HUES64 (cell line): ENCODE measurements around the gene GNB4.

Experiments used
- H3K27ac ChIP-seq: 2 replicates; pipeline ENCODE4 v1.7.0; 2013; ENCODE audit warnings: low read depth, low read length, inconsistent platforms
- H3K27me3 ChIP-seq: 2 replicates; pipeline ENCODE4 v1.6.1; 2013; ENCODE audit warnings: mild to moderate bottlenecking, low read length; ENCODE audit not compliant: insufficient read depth
- H3K36me3 ChIP-seq: 2 replicates; pipeline ENCODE4 v1.6.1; 2013; ENCODE audit warnings: mild to moderate bottlenecking, low read length; ENCODE audit not compliant: insufficient read depth
- H3K4me1 ChIP-seq: 2 replicates; pipeline ENCODE4 v1.6.1; 2013; ENCODE audit warnings: mild to moderate bottlenecking, low read length, moderate library complexity; ENCODE audit not compliant: insufficient read depth
- H3K4me3 ChIP-seq: 2 replicates; pipeline ENCODE4 v1.5.1; 2013; ENCODE audit warnings: mild to moderate bottlenecking, low read length, moderate library complexity
- H3K9ac ChIP-seq: 2 replicates; pipeline ENCODE4 v1.6.1; 2013; ENCODE audit warnings: mild to moderate bottlenecking, low read depth, low read length
- H3K9me3 ChIP-seq: 2 replicates; pipeline ENCODE4 v1.6.1; 2013; ENCODE audit warnings: low read depth, low read length; ENCODE audit not compliant: insufficient read depth
- WGBS: fragments of 150-250, 120-280 bp; methylation state at CpG from one replicate; pipeline ENCODE4 v1.1.7; 2013; ENCODE audit warnings: missing lambda C conversion rate; 5-methylcytosine and 5-hydroxymethylcytosine counted together

GNB4 gene

GRCh38 chr3:179410999-179411398 is 40.3 kb downstream of the GNB4 start:
- no peaks in the 10 kb centered on the region; the same call in 1 of the 2 replicates for H3K4me1 ChIP-seq
- H3K9ac ChIP-seq: no peak overlapping the region
- no peaks in the 10 kb centered on the region for H3K27me3 ChIP-seq
- no peaks in the 10 kb centered on the region for H3K9me3 ChIP-seq
- H3K27ac ChIP-seq: no peak overlapping the region
- H3K36me3 ChIP-seq: peaks cover 10% of the 10 kb centered on the region; the same call in 1 of the 2 replicates
- no peak overlapping the region for H3K4me3 ChIP-seq

- Histone ChIP-seq H3K27ac (no peak overlapping the region), H3K4me3 (no peak overlapping the region), H3K36me3 (peaks cover 11% of the 10 kb centered on the region; the same call in 1 of the 2 replicates), H3K4me1 (peaks cover 2% of the 10 kb centered on the region), H3K27me3 (no peaks in the 10 kb centered on the region), H3K9ac (no peak overlapping the region), H3K9me3 (no peaks in the 10 kb centered on the region)
- WGBS: 85% methylated on average over 2 of the region's 2 CpGs
Observed at GRCh38 chr3:179410331-179410730, 40.9 kb downstream of the GNB4 start.

GRCh38 chr3:179404307-179404706 is 47.0 kb downstream of the GNB4 start:
- H3K36me3 ChIP-seq: peaks cover 35% of the 10 kb centered on the region
- H3K9me3 ChIP-seq: no peaks in the 10 kb centered on the region
- 100% methylated on average over 1 of the region's 2 CpGs for WGBS
- no peak overlapping the region for H3K9ac ChIP-seq
- H3K27ac ChIP-seq: no peak overlapping the region
- no peaks in the 10 kb centered on the region for H3K27me3 ChIP-seq
- H3K4me1 ChIP-seq: peaks cover 34% of the 10 kb centered on the region
- no peak overlapping the region for H3K4me3 ChIP-seq

DNA sequence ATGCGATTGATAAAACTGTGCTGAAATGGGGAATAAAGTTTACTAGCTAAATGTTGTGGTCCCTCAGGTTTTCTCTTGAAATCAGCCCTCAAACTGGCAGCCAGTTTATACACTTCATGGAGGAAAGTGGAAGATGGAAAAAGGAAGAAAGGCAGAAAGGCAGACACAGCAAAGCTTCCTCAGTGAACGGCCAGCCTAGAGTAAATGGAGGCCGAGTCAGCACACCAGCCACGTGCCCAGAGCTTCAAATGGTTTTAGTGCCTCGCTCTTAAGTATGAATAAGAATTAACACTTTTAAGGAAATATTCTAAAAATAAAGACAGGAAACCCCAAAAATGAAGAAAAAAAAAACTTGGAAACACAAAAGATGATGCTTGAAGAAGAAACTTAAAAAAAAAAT is 48.3 kb downstream of the GNB4 start:
- peaks cover 34% of the 10 kb centered on the region for H3K4me1 ChIP-seq
- 77% methylated on average over 4 of the region's 5 CpGs for WGBS
- H3K27ac ChIP-seq: peak overlapping the region; percentile 24; the same call in 1 of the 2 replicates
- no peaks in the 10 kb centered on the region for H3K9me3 ChIP-seq
- H3K4me3 ChIP-seq: no peak overlapping the region
- no peaks in the 10 kb centered on the region for H3K27me3 ChIP-seq
- peaks cover 36% of the 10 kb centered on the region for H3K36me3 ChIP-seq
- no peak overlapping the region for H3K9ac ChIP-seq

DNA sequence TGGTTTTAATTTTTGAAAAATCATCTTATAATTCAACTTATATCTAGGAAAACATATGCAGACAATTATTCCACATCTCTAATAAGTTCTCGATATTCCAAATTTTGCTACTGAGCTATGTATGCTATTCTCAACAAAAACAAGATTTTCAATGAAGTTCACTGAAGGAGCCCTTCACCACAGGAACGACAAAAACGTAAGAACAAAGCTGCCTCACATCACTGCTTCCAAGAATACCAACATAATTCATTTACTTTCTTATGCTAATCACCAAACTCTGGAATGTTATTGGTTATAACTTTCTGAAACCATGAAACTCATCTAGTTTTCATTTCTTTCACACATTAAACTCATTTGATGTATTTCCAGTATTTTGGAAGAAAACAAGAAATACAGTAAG is 49.7 kb downstream of the GNB4 start:
- Histone ChIP-seq H3K9me3 (no peaks in the 10 kb centered on the region), H3K27me3 (no peaks in the 10 kb centered on the region), H3K4me3 (no peak overlapping the region), H3K36me3 (peaks cover 45% of the 10 kb centered on the region), H3K4me1 (peaks cover 34% of the 10 kb centered on the region), H3K9ac (no peak overlapping the region), H3K27ac (peak overlapping the region; percentile 24; the same call in 1 of the 2 replicates)
- WGBS: 73% methylated on average over 3 of the region's 3 CpGs

GRCh38 chr3:179398574-179399231 is 52.6 kb downstream of the GNB4 start:
- Histone ChIP-seq H3K4me1 (peaks cover 17% of the 10 kb centered on the region), H3K27me3 (no peaks in the 10 kb centered on the region), H3K27ac (no peak overlapping the region), H3K4me3 (no peak overlapping the region), H3K9ac (no peak overlapping the region), H3K36me3 (peaks cover 53% of the 10 kb centered on the region), H3K9me3 (no peaks in the 10 kb centered on the region)
- 100% methylated on average over 1 of the region's 2 CpGs for WGBS

GRCh38 chr3:179391906-179392305 is 59.4 kb downstream of the GNB4 start:
- peaks cover 78% of the 10 kb centered on the region for H3K36me3 ChIP-seq
- no peaks in the 10 kb centered on the region for H3K27me3 ChIP-seq
- no peak overlapping the region for H3K4me3 ChIP-seq
- no peaks in the 10 kb centered on the region for H3K9me3 ChIP-seq
- H3K27ac ChIP-seq: no peak overlapping the region
- H3K4me1 ChIP-seq: no peaks in the 10 kb centered on the region
- H3K9ac ChIP-seq: no peak overlapping the region
- no CpG with 5 or more reads among the region's 1 CpG for WGBS

- Histone ChIP-seq H3K27ac (no peak overlapping the region), H3K9me3 (no peaks in the 10 kb centered on the region), H3K9ac (no peak overlapping the region), H3K4me1 (no peaks in the 10 kb centered on the region), H3K4me3 (no peak overlapping the region), H3K36me3 (peaks cover 70% of the 10 kb centered on the region), H3K27me3 (no peaks in the 10 kb centered on the region)
- WGBS: no CpG with 5 or more reads among the region's 1 CpG
Observed at GRCh38 chr3:179376474-179376873, 74.8 kb downstream of the GNB4 start.

- WGBS: 92% methylated on average over 9 of the region's 12 CpGs
- Histone ChIP-seq H3K9ac (no peak overlapping the region), H3K4me3 (no peak overlapping the region)
Observed at GRCh38 chr3:179375091-179375999, 75.9 kb downstream of the GNB4 start.

DNA sequence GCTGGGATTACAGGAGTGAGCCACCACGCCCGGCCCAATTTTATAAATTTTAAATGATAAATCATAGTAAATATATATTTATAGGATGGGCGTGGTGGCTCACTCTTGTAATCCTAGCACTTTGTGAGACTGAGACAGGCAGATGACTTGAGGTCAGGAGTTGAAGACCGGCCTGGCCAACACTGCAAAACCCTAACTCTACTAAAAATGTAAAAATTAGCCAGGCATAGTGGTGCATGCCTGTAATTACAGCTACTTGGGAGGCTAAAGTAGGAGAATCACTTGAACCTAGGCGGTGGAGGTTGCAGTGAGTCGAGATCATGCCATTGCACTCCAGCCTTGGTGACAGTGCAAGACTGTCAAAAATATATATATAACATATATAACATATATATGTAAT is 77.3 kb downstream of the GNB4 start:
- Histone ChIP-seq H3K36me3 (peaks cover 68% of the 10 kb centered on the region), H3K9me3 (no peaks in the 10 kb centered on the region)
- 96% methylated on average over 2 of the region's 6 CpGs for WGBS

More at GRCh38 chr3:179375091-179375999, 75.9 kb downstream of the GNB4 start:
- Histone ChIP-seq H3K4me1 (no peaks in the 10 kb centered on the region), H3K9me3 (no peaks in the 10 kb centered on the region), H3K36me3 (peaks cover 67% of the 10 kb centered on the region), H3K27me3 (no peaks in the 10 kb centered on the region), H3K27ac (no peak overlapping the region)

GRCh38 chr3:179369621-179370020 is 81.6 kb downstream of the GNB4 start:
- WGBS: no CpG with 5 or more reads among the region's 1 CpG

More for the DNA sequence above, 77.3 kb downstream of the GNB4 start:
- Histone ChIP-seq H3K27me3 (no peaks in the 10 kb centered on the region), H3K4me1 (no peaks in the 10 kb centered on the region), H3K4me3 (no peak overlapping the region), H3K27ac (no peak overlapping the region), H3K9ac (no peak overlapping the region)

More at GRCh38 chr3:179369621-179370020, 81.6 kb downstream of the GNB4 start:
- Histone ChIP-seq H3K9ac (no peak overlapping the region), H3K36me3 (peaks cover 68% of the 10 kb centered on the region), H3K4me1 (no peaks in the 10 kb centered on the region), H3K4me3 (no peak overlapping the region), H3K27ac (no peak overlapping the region), H3K9me3 (no peaks in the 10 kb centered on the region), H3K27me3 (no peaks in the 10 kb centered on the region)
